HepG2 (cell line): ENCODE results near the gene ABCC8. TPM values are rescaled to one million over a fixed set of nuclear protein-coding genes. Genes with fewer than 3 reads are reported as not detected.

Experiments
- ATAC-seq: fragments of 200-7000 bp; cut with Tn5 transposase; 3 replicates; pipeline ENCODE4 v1.9.1; 2020; ENCODE audit warnings: mild to moderate bottlenecking, moderate library complexity
- Bru-seq: library from RNA; stranded (reverse); fragments of 400-500 nt; gene quantifications from one replicate; lab custom pipeline; 2021; lab: Mats Ljungman, UMichigan
- BruChase-seq, 2 experiments: library from RNA; stranded (reverse); fragments of 400-500 nt; gene quantifications; one replicate each; lab custom pipeline; 2021; lab: Mats Ljungman, UMichigan
- BruUV-seq: library from RNA; stranded (reverse); fragments of 400-500 nt; replicated peaks from 2 replicates; lab custom pipeline; 2021; lab: Mats Ljungman, UMichigan
- CTCF ChIA-PET: fragments of 300-600 bp; formaldehyde crosslinking; extraction: SDS; loops from one replicate; lab custom pipeline; 2021; ENCODE audit warnings: low total read pairs, inconsistent platforms, low intra/inter-chr PET ratio; lab: Yijun Ruan, JAX
- POLR2A ChIA-PET: fragments of 350-600 bp; sonication (Branson Sonifier 250); formaldehyde crosslinking; loops from one replicate; lab custom pipeline; 2020; ENCODE audit warnings: antibody characterized with exemption, inconsistent platforms; lab: Yijun Ruan, JAX
- DNase-seq: peaks from one replicate; pipeline ENCODE4 v3.0.0-alpha.2; 2015; ENCODE audit warnings: low spot score
- FAIRE-seq: peaks from 3 replicates; lab custom pipeline; 2011; peaks lifted over from hg19 to GRCh38; lab: Jason Lieb, UNC
- H2AFZ ChIP-seq: one replicate; pipeline ENCODE4 v1.6.1; 2011; ENCODE audit warnings: low read length, inconsistent platforms
- H3K27ac ChIP-seq: fragments of 300-600 bp; 3 replicates; pipeline ENCODE4 v1.8.0; 2011; ENCODE audit warnings: mixed run types, mild to moderate bottlenecking, mixed read lengths, low read length, inconsistent platforms; ENCODE audit not compliant: insufficient read depth; ENCODE audit errors: extremely low read length
- H3K27me3 ChIP-seq, 2 experiments: fragments of 200-600 bp in 1 of 2; 2 replicates in 1 of 2; 3 replicates in 1 of 2; pipeline versions ENCODE4 v1.6.0 to v1.8.0; 2011; ENCODE audit warnings: low read length in 2 of 2, mild to moderate bottlenecking in 2 of 2, moderate library complexity in 2 of 2, inconsistent platforms in 1 of 2; ENCODE audit not compliant: insufficient read depth in 2 of 2, control insufficient read depth in 1 of 2
- H3K36me3 ChIP-seq, 2 experiments: fragments of 200-600 bp in 1 of 2; replicated peaks in 1 of 2; 2 replicates in 1 of 2; 3 replicates in 1 of 2; pipeline versions ENCODE4 v1.5.1 to v1.8.0; 2011; ENCODE audit warnings: low read length in 2 of 2, inconsistent platforms in 1 of 2; ENCODE audit not compliant: insufficient read depth in 2 of 2, control insufficient read depth in 1 of 2
- H3K4me1 ChIP-seq: 2 replicates; pipeline ENCODE4 v1.5.1; 2012; ENCODE audit warnings: low read length, inconsistent platforms; ENCODE audit not compliant: insufficient read depth
- H3K4me2 ChIP-seq: 2 replicates; pipeline ENCODE4 v1.6.0; 2011; ENCODE audit warnings: low read depth, low read length, inconsistent platforms
- H3K4me3 ChIP-seq, 3 experiments: fragments of 200-600 bp in 1 of 3; sonication (generic), shearing (Covaris generic) in 1 of 3; replicated peaks in 1 of 3; 2 replicates each; pipeline ENCODE4 v1.5.1; 2011 to 2016; ENCODE audit warnings: low read length in 3 of 3, inconsistent platforms in 2 of 3, low read depth in 2 of 3, mild to moderate bottlenecking in 2 of 3, control low read depth in 1 of 3, mixed read lengths in 1 of 3; ENCODE audit not compliant: insufficient read depth in 1 of 3
- H3K79me2 ChIP-seq: one replicate; pipeline ENCODE4 v1.6.1; 2011; ENCODE audit warnings: low read length, inconsistent platforms; ENCODE audit not compliant: insufficient read depth
- H3K9ac ChIP-seq: 2 replicates; pipeline ENCODE4 v1.6.0; 2011; ENCODE audit warnings: mild to moderate bottlenecking, low read depth, low read length, inconsistent platforms; ENCODE audit not compliant: insufficient read depth
- H3K9me3 ChIP-seq: 2 replicates; pipeline ENCODE4 v1.5.1; 2012; ENCODE audit warnings: mild to moderate bottlenecking, low read length
- H4K20me1 ChIP-seq: 2 replicates; pipeline ENCODE4 v1.6.0; 2011; ENCODE audit warnings: inconsistent platforms, mild to moderate bottlenecking, low read length, moderate library complexity; ENCODE audit not compliant: insufficient read depth
- GABPB1 ChIP-seq: IDR thresholded peaks from 2 replicates; pipeline ENCODE4 v1.6.1; 2016; ENCODE audit warnings: mild to moderate bottlenecking, missing genetic modification reagents, moderate library complexity, missing compliant biosample characterization
- MEIS2 ChIP-seq: sonication (generic); formaldehyde crosslinking; IDR thresholded peaks from 2 replicates; pipeline ENCODE4 v1.9.0; 2021; ENCODE audit warnings: mild to moderate bottlenecking, missing genetic modification reagents
- ZZZ3 ChIP-seq: sonication (generic); formaldehyde crosslinking; IDR thresholded peaks from 2 replicates; pipeline ENCODE4 v1.4.0; 2020; ENCODE audit warnings: missing genetic modification reagents, mild to moderate bottlenecking, borderline replicate concordance
- WGBS: methylation state at CpG from one replicate; pipeline ENCODE4 v1.1.6; 2017; ENCODE audit warnings: low lambda C conversion rate; 5-methylcytosine and 5-hydroxymethylcytosine counted together
- in situ Hi-C: cut with HindIII; loops from 2 replicates; pipeline ENCODE4 v1.10.0; 2017; ENCODE audit warnings: low pct_unique_long_range_greater_than_20kb; ENCODE audit not compliant: extremely low pct_ligation_motif_present
- intact Hi-C: fragments of 100-400 bp; cut with micrococcal nuclease; formaldehyde crosslinking; loops from one replicate; pipeline ENCODE4 v1.10.0; 2022; ENCODE audit not compliant: unreplicated experiment
- long read RNA-seq, 2 experiments: library from RNA in 1 of 2; library from polyadenylated mRNA in 1 of 2; stranded (forward) in 1 of 2; unstranded in 1 of 2; transcript quantifications; one replicate each; pipeline ENCODE4 v2.0.0, GENCODE V29; 2019 to 2022
- polyA minus RNA-seq, 3 experiments: library from RNA; depleted of rRNA, polyadenylated mRNA; stranded (reverse); fragments of >200 nt; gene quantifications; 2 replicates each; pipeline ENCODE4 v1.2.3, GENCODE V29; 2011; ENCODE audit warnings: low replicate concordance in 1 of 3
- polyA plus RNA-seq, 8 experiments: library from polyadenylated mRNA; depleted of rRNA in 3 of 8; stranded (reverse) in 7 of 8; unstranded in 1 of 8; fragments of >200 nt; fragmentation: Illumina TruSeq in 4 of 8; extraction: Trizol in 4 of 8; gene quantifications; 2 replicates each; pipeline versions ENCODE4 v1.2.1 to v1.2.3, GENCODE V29; 2011 to 2016; ENCODE audit warnings: low read depth in 4 of 8, missing spikeins in 1 of 8, mixed read lengths in 1 of 8; ENCODE audit not compliant: insufficient read depth in 1 of 8
- total RNA-seq, 5 experiments: library from RNA; depleted of rRNA; stranded (reverse); fragments of >200 nt; fragmentation: Illumina TruSeq; extraction: Trizol; gene quantifications; 2 replicates each; pipeline ENCODE4 v1.2.3, GENCODE V29; 2016; ENCODE audit warnings: low read depth in 1 of 5
- TF ChIP-seq, protein P1 (sequence below): IDR thresholded peaks from 2 replicates; pipeline ENCODE4 v1.6.1; 2012; ENCODE audit warnings: inconsistent platforms
- TF ChIP-seq, protein P2 (sequence below): sonication (generic); formaldehyde crosslinking; IDR thresholded peaks from 2 replicates; pipeline ENCODE4 v1.4.0; 2020; ENCODE audit warnings: missing genetic modification reagents

ABCC8 gene
- total RNA-seq (2016; rRNA removed; fragmentation: Illumina TruSeq; extraction: Trizol) (not detected in 2 replicates), polyA plus RNA-seq (2011; rRNA removed) (not detected in 2 replicates), polyA minus RNA-seq (2011; rRNA and poly(A)+ RNA removed; ENCODE audit: low replicate concordance) (9.4 TPM in 1 of 2 replicates, not detected in the other), Bru-seq, nascent RNA (percentile 5 among the genes with signal in this experiment), BruChase-seq, experiment 1, labeled RNA remaining after a 6-hour chase (percentile 3 among the genes with signal in this experiment), BruChase-seq, experiment 2, labeled RNA remaining after a 2-hour chase (percentile 1 among the genes with signal in this experiment)
- total RNA-seq (2016; cell fraction: cytosol; rRNA removed; fragmentation: Illumina TruSeq; extraction: Trizol; ENCODE audit: low read depth): not detected in 2 replicates
- not detected in 2 replicates for total RNA-seq (2016; cell fraction: insoluble cytoplasmic fraction; rRNA removed; fragmentation: Illumina TruSeq; extraction: Trizol)
- total RNA-seq (2016; cell fraction: membrane; rRNA removed; fragmentation: Illumina TruSeq; extraction: Trizol): not detected in 2 replicates
- not detected in 2 replicates for total RNA-seq (2016; cell fraction: nucleus; rRNA removed; fragmentation: Illumina TruSeq; extraction: Trizol)
- polyA plus RNA-seq (2011; cell fraction: cytosol; rRNA removed): not detected in 2 replicates
- 0.03 TPM in 1 of 2 replicates, not detected in the other for polyA plus RNA-seq (2011; cell fraction: nucleus; rRNA removed)
- polyA plus RNA-seq (2012): not detected in 2 replicates
- polyA plus RNA-seq (2016; cell fraction: cytosol; fragmentation: Illumina TruSeq; extraction: Trizol; ENCODE audit: low read depth): not detected in 2 replicates
- polyA plus RNA-seq (2016; cell fraction: insoluble cytoplasmic fraction; fragmentation: Illumina TruSeq; extraction: Trizol; ENCODE audit: low read depth): not detected in 2 replicates
- not detected in 2 replicates for polyA plus RNA-seq (2016; cell fraction: membrane; fragmentation: Illumina TruSeq; extraction: Trizol; ENCODE audit: low read depth)
- not detected in 2 replicates for polyA plus RNA-seq (2016; cell fraction: nucleus; fragmentation: Illumina TruSeq; extraction: Trizol; ENCODE audit: insufficient read depth, low read depth)
- not detected in 2 replicates for polyA minus RNA-seq (2011; cell fraction: cytosol; rRNA and poly(A)+ RNA removed)
- 1.0 TPM in 1 of 2 replicates, not detected in the other for polyA minus RNA-seq (2011; cell fraction: nucleus; rRNA and poly(A)+ RNA removed)
- long read RNA-seq, experiment 1: 0 reads
- long read RNA-seq, experiment 2, partial matches to known transcripts: 1 of 1 reads
- long read RNA-seq, experiment 2, other reads (novel, unspliced or antisense): 0 of 1 reads

DNA sequence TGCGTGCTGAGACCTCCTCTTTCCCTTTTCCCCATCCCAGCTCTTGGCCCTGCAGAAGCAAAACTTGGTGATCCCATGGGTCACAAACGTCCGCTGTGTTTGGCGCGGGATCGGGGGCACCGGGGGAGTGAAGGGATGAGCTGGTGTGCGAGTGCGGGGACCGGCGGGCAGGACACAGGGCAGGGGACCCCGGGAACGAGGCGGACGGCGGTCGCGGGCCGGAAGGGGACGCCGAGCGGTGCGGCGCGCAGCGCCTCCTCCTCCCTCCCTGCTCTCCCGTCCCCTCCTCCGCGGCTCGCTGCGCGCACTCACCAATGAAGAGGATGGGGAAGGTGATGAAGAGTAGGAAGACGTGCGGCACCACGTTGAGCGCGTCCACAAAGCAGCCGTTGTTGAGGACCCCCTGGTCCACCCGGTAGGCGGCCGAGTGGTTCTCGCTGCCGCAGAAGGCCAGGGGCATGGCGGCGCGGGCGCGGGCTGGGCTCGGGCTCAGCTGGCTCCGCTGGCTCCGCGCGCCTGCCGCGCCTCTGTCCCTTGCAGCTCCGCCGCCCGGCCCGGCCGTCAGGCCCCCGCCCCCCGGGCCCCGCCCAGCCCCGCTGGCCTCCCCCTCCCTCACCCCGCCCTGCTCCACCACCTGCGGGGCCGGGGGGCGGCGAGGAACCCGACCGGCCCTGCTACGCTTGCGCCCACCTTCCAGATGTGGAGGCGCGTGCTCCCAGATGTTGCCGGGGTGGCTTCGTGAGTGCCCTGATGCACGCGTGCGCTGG is at the start of gene ABCC8:
ABCC8 (minus strand) TSS at position 529 of the 767 bp plus-strand sequence; CDS start at position 460, 69 bp downstream.
- ChIA-PET POLR2A (no interaction called here), CTCF (no interaction called here)
- ATAC-seq: peak; percentile 26
- no peaks in the 10 kb centered on the region for H3K36me3 ChIP-seq
- H3K9me3 ChIP-seq: no peaks in the 10 kb centered on the region
- intact Hi-C loops (no loop called here), in situ Hi-C loops (no loop called here)
- H4K20me1 ChIP-seq: no peaks in the 10 kb centered on the region
- TF ChIP-seq, protein P1, sequence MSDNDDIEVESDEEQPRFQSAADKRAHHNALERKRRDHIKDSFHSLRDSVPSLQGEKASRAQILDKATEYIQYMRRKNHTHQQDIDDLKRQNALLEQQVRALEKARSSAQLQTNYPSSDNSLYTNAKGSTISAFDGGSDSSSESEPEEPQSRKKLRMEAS: no peak
- TF ChIP-seq MEIS2 (CRISPR knock-in tag) (no peak), GABPB1 (CRISPR knock-in tag) (peak; percentile 28; the same call in 1 of the 2 replicates), ZZZ3 (CRISPR knock-in tag) (no peak)
- TF ChIP-seq, protein P2, sequence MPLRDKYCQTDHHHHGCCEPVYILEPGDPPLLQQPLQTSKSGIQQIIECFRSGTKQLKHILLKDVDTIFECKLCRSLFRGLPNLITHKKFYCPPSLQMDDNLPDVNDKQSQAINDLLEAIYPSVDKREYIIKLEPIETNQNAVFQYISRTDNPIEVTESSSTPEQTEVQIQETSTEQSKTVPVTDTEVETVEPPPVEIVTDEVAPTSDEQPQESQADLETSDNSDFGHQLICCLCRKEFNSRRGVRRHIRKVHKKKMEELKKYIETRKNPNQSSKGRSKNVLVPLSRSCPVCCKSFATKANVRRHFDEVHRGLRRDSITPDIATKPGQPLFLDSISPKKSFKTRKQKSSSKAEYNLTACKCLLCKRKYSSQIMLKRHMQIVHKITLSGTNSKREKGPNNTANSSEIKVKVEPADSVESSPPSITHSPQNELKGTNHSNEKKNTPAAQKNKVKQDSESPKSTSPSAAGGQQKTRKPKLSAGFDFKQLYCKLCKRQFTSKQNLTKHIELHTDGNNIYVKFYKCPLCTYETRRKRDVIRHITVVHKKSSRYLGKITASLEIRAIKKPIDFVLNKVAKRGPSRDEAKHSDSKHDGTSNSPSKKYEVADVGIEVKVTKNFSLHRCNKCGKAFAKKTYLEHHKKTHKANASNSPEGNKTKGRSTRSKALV (CRISPR knock-in tag): peak; percentile 85; the same call in 1 of the 2 replicates
- H3K4me3 ChIP-seq: peak within 1 kb of the TSS; percentile 21 to 48 (median 31); a peak in 3 of 6 replicates
- FAIRE-seq: no peak
- 16% methylated on average over 25 of the region's 80 CpGs for WGBS
- DNase-seq: no peak
- H3K27me3 ChIP-seq: peaks cover 5 to 54% of the 10 kb centered on the region in 2 experiments
- no peak within 1 kb of the TSS for H2AFZ ChIP-seq
- no peak within 1 kb of the TSS for H3K9ac ChIP-seq
- H3K79me2 ChIP-seq: no peaks in the 10 kb centered on the region
- BruUV-seq: no TSS peak
- no peaks in the 10 kb centered on the region for H3K4me1 ChIP-seq
- H3K4me2 ChIP-seq: peak within 1 kb of the TSS; percentile 49
- no peak within 1 kb of the TSS for H3K27ac ChIP-seq
